Smooth muscle cell (in vitro differentiated cells): ENCODE measurements around the gene VSX2. TPM values are rescaled to one million over a fixed set of nuclear protein-coding genes. Genes with fewer than 3 reads are reported as not detected.

Experiments
- DNase-seq: peaks from one replicate; lab custom pipeline; 2025; ENCODE audit not compliant: unreplicated experiment; lab: John Stamatoyannopoulos, UW
- H2AFZ ChIP-seq: fragments of 200-600 bp; sonication (generic); 2 replicates; pipeline ENCODE4 v1.6.0; 2016; ENCODE audit warnings: antibody characterized with exemption, low read depth, mild to moderate bottlenecking
- H3F3A ChIP-seq: fragments of 200-600 bp; sonication (generic); 2 replicates; pipeline ENCODE4 v1.6.0; 2017; ENCODE audit warnings: antibody characterized with exemption, low read depth
- H3K27ac ChIP-seq: fragments of 200-600 bp; sonication (generic); 2 replicates; pipeline ENCODE4 v1.5.1; 2016; ENCODE audit warnings: low read depth, mild to moderate bottlenecking
- H3K27me3 ChIP-seq: fragments of 200-600 bp; sonication (generic); 2 replicates; pipeline ENCODE4 v1.6.1; 2016; ENCODE audit warnings: low read depth, mild to moderate bottlenecking
- H3K36me3 ChIP-seq: fragments of 200-600 bp; sonication (generic); 2 replicates; pipeline ENCODE4 v1.5.1; 2016; ENCODE audit warnings: low read depth
- H3K4me1 ChIP-seq: fragments of 200-600 bp; sonication (generic); 2 replicates; pipeline ENCODE4 v1.5.1; 2016; ENCODE audit warnings: low read depth
- H3K4me2 ChIP-seq: fragments of 200-600 bp; sonication (generic); 2 replicates; pipeline ENCODE4 v1.6.0; 2016; ENCODE audit warnings: mild to moderate bottlenecking
- H3K4me3 ChIP-seq: fragments of 200-600 bp; sonication (generic); 2 replicates; pipeline ENCODE4 v1.5.1; 2016; ENCODE audit warnings: mild to moderate bottlenecking
- H3K79me2 ChIP-seq: fragments of 200-600 bp; sonication (generic); 2 replicates; pipeline ENCODE4 v1.6.0; 2016; ENCODE audit warnings: low read depth, mild to moderate bottlenecking
- H3K9ac ChIP-seq: fragments of 200-600 bp; sonication (generic); 2 replicates; pipeline ENCODE4 v1.6.0; 2016; ENCODE audit warnings: low read depth
- H3K9me3 ChIP-seq: fragments of 200-600 bp; sonication (generic); replicated peaks from 2 replicates; pipeline ENCODE4 v1.5.1; 2016; ENCODE audit warnings: low read depth
- H4K20me1 ChIP-seq: fragments of 200-600 bp; sonication (generic); 2 replicates; pipeline ENCODE4 v1.6.0; 2016; ENCODE audit warnings: low read depth
- CTCF ChIP-seq: fragments of 200-600 bp; sonication (generic); IDR thresholded peaks from 2 replicates; pipeline ENCODE4 v1.5.1; 2017; ENCODE audit warnings: borderline replicate concordance, mild to moderate bottlenecking, antibody characterized with exemption; ENCODE audit not compliant: insufficient read depth, poor library complexity, severe bottlenecking
- WGBS: methylation state at CpG from one replicate; pipeline ENCODE4 v1.1.7; 2016; ENCODE audit warnings: low lambda C conversion rate; 5-methylcytosine and 5-hydroxymethylcytosine counted together
- polyA plus RNA-seq: library from polyadenylated mRNA; unstranded; fragments of >200 nt; fragmentation: Nextera tagmentation; extraction: Ambion mirVana; gene quantifications from 2 replicates; pipeline ENCODE4 v1.2.1, GENCODE V29; 2016
- small RNA-seq: library from RNA; depleted of rRNA; stranded (forward); fragments of <200 nt; gene quantifications from one replicate; pipeline ENCODE3, GENCODE V24; 2014
- total RNA-seq: library from RNA; depleted of rRNA; stranded (reverse); fragments of >200 nt; gene quantifications from 2 replicates; pipeline ENCODE4 v1.2.3, GENCODE V29; 2014

The VSX2 gene
- total and polyA plus RNA-seq, 2 experiments from 2014 or later, result not detected

GRCh38 chr14:74308695-74309094 is 69.4 kb downstream of the VSX2 start:
- Histone ChIP-seq H2AFZ (no peak overlapping the region), H3K9ac (no peak overlapping the region), H3K9me3 (no peaks in the 10 kb centered on the region), H3K4me1 (no peaks in the 10 kb centered on the region), H3K27me3 (no peaks in the 10 kb centered on the region), H3F3A (no peaks in the 10 kb centered on the region), H3K36me3 (no peaks in the 10 kb centered on the region), H3K79me2 (no peaks in the 10 kb centered on the region), H3K4me3 (no peak overlapping the region), H3K4me2 (no peak overlapping the region), H4K20me1 (no peaks in the 10 kb centered on the region), H3K27ac (no peak overlapping the region)
- TF ChIP-seq CTCF, result no peak
- no peak for DNase-seq
- WGBS, result 87% methylated on average over 5 of the region's 5 CpGs

DNA sequence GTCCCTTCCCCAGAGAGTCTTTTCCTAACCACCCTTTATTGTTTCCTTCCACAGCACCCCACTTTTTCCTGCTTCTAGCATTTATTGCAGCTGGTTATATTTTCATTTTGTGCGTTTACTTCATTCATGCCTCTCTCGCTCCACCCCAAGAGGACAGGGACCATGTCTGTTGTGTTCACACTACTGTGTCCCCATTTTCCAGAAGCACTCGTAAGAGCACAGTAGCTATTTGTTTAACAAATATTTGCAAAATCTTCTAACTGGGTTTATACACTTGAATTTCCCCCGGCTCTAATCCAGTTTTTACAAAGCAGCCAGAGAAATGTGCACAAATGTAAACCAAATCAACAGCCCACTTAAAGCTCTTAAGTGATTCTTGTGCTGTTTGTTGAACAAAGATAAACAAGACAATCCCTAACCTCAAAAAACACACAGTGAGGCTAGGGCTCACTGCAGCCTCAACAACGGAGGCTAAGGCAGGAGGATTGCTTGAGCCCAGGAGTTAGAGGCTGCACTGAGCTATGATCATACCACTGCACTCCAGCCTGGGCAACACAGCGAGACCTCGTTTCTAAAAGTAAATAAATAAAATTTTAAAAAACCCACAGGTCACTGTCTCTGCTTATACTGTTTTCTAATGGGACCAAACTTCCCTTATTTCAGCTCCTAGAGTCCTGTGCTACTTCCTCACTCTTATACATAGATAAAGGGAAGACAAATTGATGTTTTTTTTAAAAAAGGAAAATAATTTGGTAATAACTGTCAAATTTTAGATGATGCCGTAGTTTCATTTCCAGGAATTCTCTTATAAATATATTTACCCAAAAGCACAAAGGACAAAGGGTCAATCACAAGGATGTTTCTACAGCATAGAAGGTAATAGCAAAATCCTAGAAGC is 70.1 kb downstream of the VSX2 start:
- no peak overlapping the region for H3K27ac ChIP-seq
- H3K4me2 ChIP-seq, result no peak overlapping the region
- DNase-seq, result no peak
- TF ChIP-seq CTCF, result no peak
- no peaks in the 10 kb centered on the region for H3K9me3 ChIP-seq
- H3K4me1 ChIP-seq, result no peaks in the 10 kb centered on the region
- H3K9ac ChIP-seq, result no peak overlapping the region
- no peaks in the 10 kb centered on the region for H4K20me1 ChIP-seq
- no peaks in the 10 kb centered on the region for H3F3A ChIP-seq
- WGBS, result 93% methylated on average over 8 of the region's 8 CpGs
- H3K36me3 ChIP-seq, result no peaks in the 10 kb centered on the region
- no peak overlapping the region for H3K4me3 ChIP-seq
- no peaks in the 10 kb centered on the region for H3K27me3 ChIP-seq
- H3K79me2 ChIP-seq, result no peaks in the 10 kb centered on the region
- no peak overlapping the region for H2AFZ ChIP-seq

DNA sequence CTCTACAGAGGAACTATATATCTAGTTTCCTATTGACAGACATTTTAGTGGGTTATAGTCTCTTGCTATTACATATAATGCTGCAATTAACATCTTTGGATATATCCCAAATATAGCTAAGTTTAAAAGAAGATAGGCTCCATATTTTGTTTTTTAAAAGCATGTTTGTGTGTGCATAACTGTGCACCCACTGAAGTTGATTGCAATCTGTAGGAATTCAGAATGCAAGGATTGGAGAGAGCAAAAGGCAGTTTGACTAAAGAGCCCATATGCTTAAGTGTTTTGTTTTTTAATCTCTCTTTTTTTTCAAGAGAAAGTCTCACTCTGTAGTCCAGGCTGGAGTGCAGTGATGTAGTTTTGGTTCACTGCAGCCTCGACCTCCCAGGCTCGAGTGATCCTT is 72.9 kb downstream of the VSX2 start:
- no peak for DNase-seq
- WGBS, result 89% methylated on average over 2 of the region's 2 CpGs
- H3K4me3 ChIP-seq, result no peak overlapping the region
- H3K9ac ChIP-seq, result no peak overlapping the region
- H3K27me3 ChIP-seq, result no peaks in the 10 kb centered on the region
- TF ChIP-seq CTCF, result no peak
- no peaks in the 10 kb centered on the region for H3K79me2 ChIP-seq
- H3K4me2 ChIP-seq, result no peak overlapping the region
- no peaks in the 10 kb centered on the region for H4K20me1 ChIP-seq
- no peaks in the 10 kb centered on the region for H3K9me3 ChIP-seq
- H3F3A ChIP-seq, result no peaks in the 10 kb centered on the region
- no peaks in the 10 kb centered on the region for H3K4me1 ChIP-seq
- H3K27ac ChIP-seq, result no peak overlapping the region
- no peak overlapping the region for H2AFZ ChIP-seq
- H3K36me3 ChIP-seq, result no peaks in the 10 kb centered on the region

Small RNA genes within 50 kb of the gene (small RNA-seq; reads per million reads assigned to genes)
- gene AC006349.1, result not detected

Other genes starting within 250 kb of the VSX2 start
- gene ENTPD5, start 220.2 kb upstream of the VSX2 start, total RNA-seq, result 9.1 and 9.9 TPM in 2 replicates
- 8.1 and 9.8 TPM in 2 replicates for gene ENTPD5, start 220.2 kb upstream of the VSX2 start, polyA plus RNA-seq
- gene BBOF1, start 220.1 kb upstream of the VSX2 start, total RNA-seq, result 6.4 and 20.6 TPM in 2 replicates
- gene BBOF1, start 220.1 kb upstream of the VSX2 start, polyA plus RNA-seq, result 3.7 and 6.5 TPM in 2 replicates
- 16.1 and 22.3 TPM in 2 replicates for gene ALDH6A1, start 155.0 kb upstream of the VSX2 start, total RNA-seq
- 18.2 and 18.9 TPM in 2 replicates for gene ALDH6A1, start 155.0 kb upstream of the VSX2 start, polyA plus RNA-seq
- 17.4 and 17.8 TPM in 2 replicates for gene LIN52, start 154.5 kb upstream of the VSX2 start, total RNA-seq
- gene LIN52, start 154.5 kb upstream of the VSX2 start, polyA plus RNA-seq, result 13.8 and 16.1 TPM in 2 replicates
- 19.3 and 28.0 TPM in 2 replicates for gene ABCD4, start 63.5 kb downstream of the VSX2 start, total RNA-seq
- gene ABCD4, start 63.5 kb downstream of the VSX2 start, polyA plus RNA-seq, result 33.8 and 46.3 TPM in 2 replicates
- gene VRTN, start 109.0 kb downstream of the VSX2 start, total RNA-seq, result 0.81 TPM in 1 of 2 replicates, not detected in the other
- gene VRTN, start 109.0 kb downstream of the VSX2 start, polyA plus RNA-seq, result not detected in 2 replicates
- gene SYNDIG1L, start 186.8 kb downstream of the VSX2 start, total RNA-seq, result not detected in 2 replicates
- gene SYNDIG1L, start 186.8 kb downstream of the VSX2 start, polyA plus RNA-seq, result 0.44 TPM in 1 of 2 replicates, not detected in the other